DMS53 (cell line): ENCODE results near the gene STAT3.
"Not testable (repeated sequence)": the region's sequence is repeated elsewhere in the genome, so short reads cannot be mapped to it uniquely, and the experiment has no call there.

Source experiments
- DNase-seq: peaks from one replicate; lab custom pipeline; 2025; lab: John Stamatoyannopoulos, UW

Gene STAT3

DNA sequence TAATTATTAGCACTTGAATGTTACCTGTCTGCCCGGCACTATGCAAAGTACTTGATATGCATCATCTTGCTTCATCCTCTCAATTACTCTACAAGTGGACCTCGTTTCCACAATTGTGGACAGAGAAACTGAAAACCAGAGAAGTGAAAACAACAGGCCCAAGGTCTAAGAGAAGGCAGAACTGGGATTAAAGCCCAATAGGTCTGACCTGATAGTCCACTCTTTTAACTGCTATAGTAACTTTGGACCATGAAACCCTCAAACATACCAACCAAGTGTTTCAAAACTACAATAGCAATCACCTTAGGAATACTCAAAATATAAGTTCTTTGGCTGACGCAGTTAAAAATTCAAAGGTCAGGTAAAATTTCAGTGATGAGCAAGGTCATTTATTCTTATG is 7.3 kb downstream of the STAT3 start:
- DNase-seq: no peak

GRCh38 chr17:42378959-42379594 is 9.2 kb downstream of the STAT3 start:
- DNase-seq: peak; percentile 56

GRCh38 chr17:42378359-42378958 is 9.8 kb downstream of the STAT3 start:
- no peak for DNase-seq

DNA sequence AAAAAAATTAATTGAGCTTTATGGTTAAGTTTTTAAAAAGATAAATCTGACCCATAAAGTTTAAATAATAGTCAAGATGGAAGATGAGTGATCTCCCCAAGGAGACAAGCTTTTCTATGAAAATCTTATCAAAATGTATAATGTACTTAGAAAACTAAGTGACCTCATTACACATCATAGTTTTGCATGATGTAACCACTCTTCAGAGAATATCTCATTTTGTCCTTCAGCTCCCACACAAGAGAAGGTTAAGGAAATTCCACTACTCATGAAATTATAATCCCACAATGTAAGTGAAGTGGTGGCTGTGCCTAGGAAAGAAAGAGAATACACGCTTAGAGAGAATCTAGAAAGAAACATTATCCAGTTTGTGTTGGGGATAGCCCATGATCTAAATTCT is 14.3 kb downstream of the STAT3 start:
- DNase-seq: no peak

DNA sequence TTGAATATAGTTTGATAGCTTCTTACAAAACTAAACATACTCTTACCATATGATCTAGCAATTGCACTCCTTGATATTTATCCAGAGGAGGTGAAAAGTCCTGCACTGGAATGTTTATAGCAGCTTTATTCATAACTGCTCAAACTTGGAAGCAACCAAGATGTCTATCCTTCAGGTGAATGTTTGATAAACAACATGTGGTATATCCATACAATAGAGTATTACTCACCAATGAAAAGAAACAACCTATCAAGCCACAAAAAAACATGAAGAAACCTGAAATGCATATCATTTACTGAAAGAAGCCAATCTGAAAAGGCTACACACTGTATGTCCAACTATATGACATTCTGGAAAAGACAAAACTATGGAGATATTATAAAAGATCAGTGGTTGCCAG is 16.1 kb downstream of the STAT3 start:
- no peak for DNase-seq

- DNase-seq: not testable (repeated sequence)
These were observed 19.3 kb downstream of the STAT3 start for GRCh38 chr17:42368797-42369561.

GRCh38 chr17:42368310-42368709 is 19.9 kb downstream of the STAT3 start:
- DNase-seq: not testable (repeated sequence)

DNA sequence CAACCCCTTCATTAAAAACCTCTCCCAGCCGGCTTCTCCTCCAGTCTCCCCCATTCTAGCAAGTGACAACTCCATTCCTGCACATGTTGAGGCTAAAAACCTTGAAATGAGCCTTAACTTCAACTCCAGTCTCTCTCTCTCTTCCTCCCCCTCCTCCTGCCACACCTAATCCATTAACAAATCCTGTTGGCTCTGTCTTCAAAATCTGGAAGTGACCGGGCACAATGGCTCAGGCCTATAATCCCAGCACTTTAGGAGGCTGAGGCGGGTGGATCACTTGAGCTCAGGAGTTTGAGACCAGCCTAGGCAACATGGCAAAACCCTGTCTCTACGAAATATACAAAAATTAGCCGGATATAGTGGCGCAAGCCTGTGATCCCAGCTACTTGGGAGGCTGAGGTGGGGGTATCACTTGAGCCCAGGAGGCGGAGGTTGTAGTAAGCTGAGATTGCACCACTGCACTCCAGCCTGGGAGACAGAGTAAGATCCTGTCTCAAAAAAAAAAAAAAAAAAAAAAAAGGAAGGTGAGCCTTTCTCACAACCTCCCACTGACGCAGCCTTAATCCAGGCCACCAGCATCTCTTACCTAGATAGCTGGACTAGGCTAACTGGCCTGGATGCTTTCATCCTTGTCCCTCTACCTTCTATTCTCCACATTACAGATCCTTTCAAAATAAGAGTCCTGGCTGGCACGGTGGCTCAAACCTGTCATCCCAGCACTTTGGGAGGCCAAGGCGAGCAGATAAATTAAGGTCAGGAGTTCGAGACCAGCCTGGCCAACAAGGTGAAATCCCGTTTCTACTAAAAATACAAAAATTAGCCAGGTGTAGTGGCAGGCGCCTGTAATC is 21.8 kb downstream of the STAT3 start:
- DNase-seq: not testable (repeated sequence)

DNA sequence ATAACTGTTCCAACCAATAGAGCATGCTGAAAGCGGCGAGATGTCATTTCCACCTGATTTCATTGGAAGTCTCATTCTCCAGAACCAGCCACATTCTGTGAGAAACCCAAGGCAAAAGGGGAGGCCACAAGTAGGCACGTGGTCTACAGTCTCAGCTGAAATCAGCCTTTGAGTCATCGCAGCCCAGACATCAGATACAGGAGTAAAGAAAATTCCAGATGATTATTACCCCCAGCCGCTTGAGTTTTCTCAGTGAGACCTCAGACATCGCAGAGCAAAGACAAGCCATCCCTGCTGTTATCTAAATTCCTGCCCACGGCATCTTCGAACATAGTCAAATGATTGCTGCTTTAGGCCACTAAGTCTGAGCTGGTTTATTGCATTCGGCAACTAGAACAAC is 23.1 kb downstream of the STAT3 start:
- DNase-seq: no peak

DNA sequence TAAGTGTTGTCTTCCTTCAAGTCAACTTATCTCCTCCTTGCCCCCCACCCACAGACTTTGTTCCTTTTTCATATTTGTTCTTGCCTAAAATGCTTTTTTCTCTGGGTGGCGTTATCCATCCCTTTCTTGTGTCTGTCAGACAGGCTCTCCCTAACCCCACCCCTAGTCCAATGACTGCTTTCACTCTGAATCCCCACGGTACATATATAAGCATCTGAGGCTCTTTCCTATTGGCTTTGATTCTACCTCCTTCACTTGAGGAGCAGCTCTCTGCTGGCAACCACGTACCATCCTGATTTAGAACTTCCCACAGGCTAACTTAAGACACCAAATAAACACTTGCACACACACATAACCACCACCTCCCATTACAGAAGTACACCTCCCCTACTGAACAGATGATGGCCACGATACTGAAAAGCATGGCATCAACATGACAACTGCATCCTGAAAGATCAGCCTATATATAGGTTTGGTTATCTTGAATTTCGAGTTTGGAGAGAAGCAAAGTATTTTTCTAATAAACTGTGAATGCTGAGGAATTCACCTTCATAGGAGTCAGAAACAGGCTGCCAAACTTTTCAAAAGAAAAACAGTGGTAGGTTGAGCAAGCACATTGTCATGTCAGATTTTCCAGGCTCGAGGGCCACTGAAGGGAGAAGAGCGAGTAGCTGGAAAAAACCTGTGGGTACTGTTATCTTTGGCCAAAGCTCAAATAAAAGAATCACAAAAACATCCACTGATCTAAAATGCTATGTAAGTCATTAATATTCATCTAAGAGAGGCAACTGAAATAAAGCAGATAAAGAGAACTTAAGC is 24.3 kb downstream of the STAT3 start:
- DNase-seq: no peak

- no peak for DNase-seq
These were observed 25.0 kb downstream of the STAT3 start for GRCh38 chr17:42363231-42363630.

DNA sequence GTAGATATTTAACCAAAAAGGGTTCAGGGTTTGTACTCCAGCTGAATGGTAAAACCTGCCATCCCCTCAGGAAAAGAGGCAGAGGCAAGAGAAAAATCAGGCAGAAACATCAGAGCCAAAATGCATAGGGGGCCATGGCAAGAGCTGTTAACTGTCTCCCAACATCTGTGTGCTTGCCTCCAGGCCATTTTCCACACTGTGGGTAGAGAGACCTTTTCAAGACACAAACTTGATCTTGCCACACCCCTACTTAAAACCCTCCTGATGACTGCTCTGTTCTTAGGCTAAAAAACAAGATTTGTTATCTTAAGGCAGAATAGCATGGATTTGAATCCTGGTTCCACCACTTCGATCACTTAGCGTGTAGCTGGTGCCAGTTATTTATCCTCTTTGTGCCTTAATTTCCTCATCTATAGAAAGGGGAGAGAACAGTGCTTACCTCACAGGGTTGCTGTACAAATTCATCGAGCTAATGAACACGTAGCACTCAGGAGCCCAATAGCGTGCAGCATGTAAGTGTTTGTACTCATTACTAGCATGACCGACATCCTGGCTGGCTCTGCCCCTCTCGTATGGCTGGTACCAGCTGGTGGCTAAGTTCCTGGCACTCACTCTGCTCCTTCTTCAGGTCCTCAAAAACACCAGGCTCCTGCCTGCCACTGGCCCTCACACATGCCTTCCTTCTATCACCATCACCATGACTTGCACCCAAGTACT is 25.8 kb downstream of the STAT3 start:
- DNase-seq: peak; percentile 59

DNA sequence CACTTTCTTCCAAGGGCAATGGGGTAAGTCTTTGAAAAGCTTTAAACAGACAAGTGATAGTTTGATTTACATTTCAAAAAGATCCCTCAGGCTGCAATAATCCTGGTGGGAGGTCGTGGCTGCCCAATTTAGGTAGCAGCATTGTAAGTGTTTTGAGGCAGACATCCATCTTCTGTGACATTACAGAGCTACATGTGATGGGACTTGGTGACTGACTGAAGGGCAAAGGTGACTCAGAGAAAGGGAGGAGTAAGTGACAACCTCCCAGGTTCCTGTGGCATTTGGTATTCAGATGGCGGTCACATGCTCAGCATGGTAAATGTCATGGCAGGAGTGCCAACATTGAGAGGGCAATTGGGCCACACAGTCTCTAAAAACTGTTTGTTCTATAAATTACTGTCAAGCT is 26.5 kb downstream of the STAT3 start:
- peak; percentile 46 for DNase-seq

DNA sequence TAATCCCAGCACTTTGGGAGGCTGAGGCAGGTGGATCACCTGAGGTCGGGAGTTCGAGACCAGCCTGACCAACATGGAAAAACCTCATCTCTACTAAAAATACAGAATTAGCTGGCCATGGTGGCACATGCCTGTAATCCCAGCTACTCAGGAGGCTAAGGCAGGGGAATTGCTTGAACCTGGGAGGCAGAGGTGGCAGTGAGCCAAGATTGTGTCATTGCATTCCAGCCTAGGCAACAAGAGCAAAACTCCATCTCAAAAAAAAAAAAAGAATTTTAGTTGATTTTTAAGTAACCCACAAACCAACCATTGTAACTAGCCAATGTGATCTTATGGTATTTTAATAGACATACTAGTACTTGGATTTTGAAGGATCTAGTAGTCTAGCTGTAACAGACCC is 27.9 kb downstream of the STAT3 start:
- not testable (repeated sequence) for DNase-seq

- no peak for DNase-seq
These were observed 29.1 kb downstream of the STAT3 start for GRCh38 chr17:42359133-42359532.

DNA sequence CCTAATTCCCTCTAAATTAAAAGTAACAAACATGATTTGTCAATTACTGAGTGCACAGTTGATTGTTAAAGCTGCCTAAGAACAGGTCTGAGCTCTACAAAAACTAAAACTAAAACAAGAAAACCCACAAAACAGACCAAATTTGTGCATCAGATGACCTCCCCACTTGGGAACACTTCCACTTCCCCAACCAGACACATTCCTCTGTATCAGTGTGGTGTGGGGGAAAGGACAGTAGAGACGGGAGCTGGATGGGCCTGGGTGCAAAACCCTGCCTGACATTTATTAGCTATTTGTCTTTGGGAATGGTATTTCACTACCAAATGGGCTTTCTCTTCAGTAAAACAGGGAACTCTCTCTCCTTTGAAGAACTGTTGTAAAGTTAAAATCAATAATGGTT is 29.8 kb downstream of the STAT3 start:
- DNase-seq: no peak

DNA sequence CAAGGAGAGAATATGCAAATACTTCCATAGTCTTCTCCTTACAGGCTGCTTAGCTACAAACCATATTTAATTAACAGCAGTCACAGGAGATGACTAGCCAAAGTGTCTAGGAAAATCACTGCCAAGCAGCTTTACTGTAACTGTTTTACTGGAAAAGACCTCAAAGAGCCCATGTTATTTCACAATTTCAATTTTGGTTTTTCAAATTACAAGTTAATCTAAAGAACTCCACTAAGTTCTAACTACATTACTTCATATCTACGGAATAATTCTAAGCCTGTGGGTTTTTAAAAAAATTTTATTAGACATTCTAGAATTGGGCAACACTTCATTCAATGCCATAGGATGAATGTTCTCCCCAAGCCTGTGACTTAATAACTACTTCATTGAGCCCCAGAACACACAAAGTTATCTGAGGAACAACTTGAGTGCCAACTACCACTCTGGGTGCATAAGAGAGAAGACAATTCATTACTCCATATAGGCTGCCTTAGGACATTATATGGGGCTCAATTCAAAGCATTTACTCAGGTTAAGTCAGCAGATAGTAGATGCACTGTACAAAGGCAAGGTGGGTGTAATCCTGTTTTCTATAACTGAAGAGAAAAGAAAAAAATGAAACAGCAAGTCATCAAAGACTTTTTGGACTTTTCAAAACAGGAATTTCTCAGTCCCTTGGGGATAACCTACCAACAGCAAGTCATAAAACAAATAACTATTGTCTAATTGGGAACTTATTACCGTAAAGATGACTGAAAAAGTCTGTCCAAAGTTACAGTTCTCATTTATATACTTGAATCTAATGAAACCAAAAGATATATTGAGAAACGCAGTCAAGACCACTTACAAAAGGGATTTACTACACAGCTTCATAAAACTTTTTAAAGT is 33.0 kb downstream of the STAT3 start:
- DNase-seq: no peak

DNA sequence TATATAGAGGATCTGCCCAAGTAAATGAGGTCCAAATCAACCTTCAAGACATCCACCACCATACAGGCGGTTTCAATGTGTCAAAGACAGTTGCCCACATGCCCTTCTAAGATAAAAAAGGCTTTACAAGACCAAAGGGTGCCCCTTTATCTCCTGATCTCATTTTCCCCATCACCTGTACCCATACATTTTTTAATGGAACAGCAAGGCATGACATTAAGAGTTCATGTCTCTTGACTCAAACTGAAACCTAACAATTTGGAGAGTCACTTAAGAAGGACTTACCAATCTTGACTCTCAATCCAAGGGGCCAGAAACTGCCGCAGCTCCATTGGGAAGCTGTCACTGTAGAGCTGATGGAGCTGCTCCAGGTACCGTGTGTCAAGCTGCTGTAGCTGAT is 40.1 kb downstream of the STAT3 start:
- DNase-seq: no peak

GRCh38 chr17:42347606-42348005 is 40.6 kb downstream of the STAT3 start:
- DNase-seq: no peak

- no peak for DNase-seq
These were observed 41.0 kb downstream of the STAT3 start for GRCh38 chr17:42347198-42347597.
